NCI-H1092 (cell line): ENCODE results near the gene FYB1.

Experiments used
- DNase-seq: peaks from one replicate; lab custom pipeline; 2025; lab: John Stamatoyannopoulos, UW

The FYB1 gene

GRCh38 chr5:39203951-39204350 lies 15.4 kb downstream of the FYB1 start:
- no peak for DNase-seq

GRCh38 chr5:39203275-39203922 lies 16.0 kb downstream of the FYB1 start:
- no peak for DNase-seq

- DNase-seq = no peak
These were observed 16.6 kb downstream of the FYB1 start for GRCh38 chr5:39202597-39203274.

GRCh38 chr5:39201781-39202596 lies 17.4 kb downstream of the FYB1 start:
- DNase-seq = no peak

- DNase-seq = no peak
These were observed 18.1 kb downstream of the FYB1 start for GRCh38 chr5:39201160-39201780.

- no peak for DNase-seq
These were observed 19.3 kb downstream of the FYB1 start for GRCh38 chr5:39200081-39200480.

GRCh38 chr5:39199335-39199734 lies 20.0 kb downstream of the FYB1 start:
- DNase-seq = no peak

- DNase-seq = no peak
These were observed 21.2 kb downstream of the FYB1 start for GRCh38 chr5:39198127-39198526.

GRCh38 chr5:39197556-39197955 lies 21.8 kb downstream of the FYB1 start:
- DNase-seq = no peak

- DNase-seq = no peak
These were observed 24.1 kb downstream of the FYB1 start for GRCh38 chr5:39195198-39195826.

GRCh38 chr5:39194466-39195136 lies 24.8 kb downstream of the FYB1 start:
- no peak for DNase-seq

- no peak for DNase-seq
These were observed 25.6 kb downstream of the FYB1 start for GRCh38 chr5:39193553-39194465.

- no peak for DNase-seq
These were observed 26.8 kb downstream of the FYB1 start for GRCh38 chr5:39192450-39193160.

- DNase-seq = no peak
These were observed 28.1 kb downstream of the FYB1 start for GRCh38 chr5:39191216-39191615.

- DNase-seq = no peak
These were observed 28.9 kb downstream of the FYB1 start for GRCh38 chr5:39190311-39191102.

- DNase-seq = no peak
These were observed 29.9 kb downstream of the FYB1 start for GRCh38 chr5:39189292-39189955.

- no peak for DNase-seq
These were observed 31.3 kb downstream of the FYB1 start for GRCh38 chr5:39187831-39188731.
